Activated T-helper 1 cell treated with anti-CD3 and anti-CD28 coated beads, Interleukin-12 subunit alpha, Interleukin-12 subunit beta, Interleukin-2, Interleukin-4 antibody, amounts not matched to agents 30 ng/mL and 10 ng/mL and 1 ng/mL, durations not matched to agents 14 hours and 24 hours and 36 hours (primary cell): ENCODE data around the gene HIP1. TPM values are rescaled to one million over a fixed set of nuclear protein-coding genes. Genes with fewer than 3 reads are reported as not detected.
A peak's percentile ranks its signal among the peaks of the same experiment; 100 is the strongest.
"Not testable (repeated sequence)": the region's sequence is repeated elsewhere in the genome, so short reads cannot be mapped to it uniquely, and the experiment has no call there.

ENCODE experiments used
- DNase-seq: peaks from one replicate; pipeline ENCODE4 v3.0.0; 2021; ENCODE audit warnings: low spot score
- H3K27ac Mint-ChIP-seq: one replicate; pipeline ENCODE4 v1.8.0; 2021; ENCODE audit warnings: mild to moderate bottlenecking, mixed read lengths
- H3K27me3 Mint-ChIP-seq: one replicate; pipeline ENCODE4 v1.8.0; 2022; ENCODE audit warnings: mild to moderate bottlenecking, moderate library complexity, mixed read lengths; ENCODE audit not compliant: insufficient read depth
- H3K36me3 Mint-ChIP-seq: one replicate; pipeline ENCODE4 v1.8.0; 2021; ENCODE audit warnings: low read depth, mixed read lengths
- H3K4me1 Mint-ChIP-seq: one replicate; pipeline ENCODE4 v1.8.0; 2021; ENCODE audit warnings: low read depth, mixed read lengths
- H3K4me3 Mint-ChIP-seq: one replicate; pipeline ENCODE4 v1.8.0; 2021; ENCODE audit warnings: mild to moderate bottlenecking, moderate library complexity, mixed read lengths
- H3K9me3 Mint-ChIP-seq: one replicate; pipeline ENCODE4 v1.8.0; 2021; ENCODE audit warnings: mixed read lengths
- intact Hi-C: fragments of 100-400 bp; cut with micrococcal nuclease; formaldehyde crosslinking; loops from one replicate; pipeline ENCODE4 v1.15.1; 2024
- total RNA-seq: library from RNA; stranded (reverse); gene quantifications from 2 replicates; pipeline ENCODE4 v1.2.3, GENCODE V29; 2022

The HIP1 gene
- total RNA-seq, 1 donor from 2014 or later, result 2.3 TPM

DNA sequence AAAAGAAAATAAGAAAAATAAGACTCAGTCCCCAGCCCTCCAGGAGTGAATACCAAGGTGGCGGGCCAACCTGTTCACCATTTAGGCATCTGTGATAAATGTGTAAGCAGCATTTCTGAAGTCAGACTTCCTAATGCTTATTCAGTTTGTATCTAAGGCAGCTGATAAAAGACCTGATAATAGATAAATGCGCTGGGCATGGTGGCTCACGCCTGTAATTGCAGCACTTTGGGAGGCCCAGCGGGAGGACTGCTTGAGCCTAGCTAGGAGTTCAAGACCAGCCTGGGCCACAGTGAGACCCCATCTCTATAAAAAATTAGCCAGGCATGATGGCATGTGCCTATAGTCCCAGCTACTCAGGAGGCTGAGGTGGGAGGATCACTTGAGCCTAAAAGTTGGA lies 143.0 kb downstream of the HIP1 start:
- intact Hi-C loops, result loop anchor here (2.0 to 5.0 kb wide), 2 partner anchors 182 to 247 kb away; no protein-coding TSS in a partner anchor
- peaks cover 16% of the 10 kb centered on the region for H3K4me1 Mint-ChIP-seq
- H3K9me3 Mint-ChIP-seq, result no peaks in the 10 kb centered on the region
- DNase-seq, result no peak
- no peaks in the 10 kb centered on the region for H3K36me3 Mint-ChIP-seq
- H3K27me3 Mint-ChIP-seq, result peaks cover 1% of the 10 kb centered on the region
- H3K27ac Mint-ChIP-seq, result no peak overlapping the region
- no peak overlapping the region for H3K4me3 Mint-ChIP-seq

DNA sequence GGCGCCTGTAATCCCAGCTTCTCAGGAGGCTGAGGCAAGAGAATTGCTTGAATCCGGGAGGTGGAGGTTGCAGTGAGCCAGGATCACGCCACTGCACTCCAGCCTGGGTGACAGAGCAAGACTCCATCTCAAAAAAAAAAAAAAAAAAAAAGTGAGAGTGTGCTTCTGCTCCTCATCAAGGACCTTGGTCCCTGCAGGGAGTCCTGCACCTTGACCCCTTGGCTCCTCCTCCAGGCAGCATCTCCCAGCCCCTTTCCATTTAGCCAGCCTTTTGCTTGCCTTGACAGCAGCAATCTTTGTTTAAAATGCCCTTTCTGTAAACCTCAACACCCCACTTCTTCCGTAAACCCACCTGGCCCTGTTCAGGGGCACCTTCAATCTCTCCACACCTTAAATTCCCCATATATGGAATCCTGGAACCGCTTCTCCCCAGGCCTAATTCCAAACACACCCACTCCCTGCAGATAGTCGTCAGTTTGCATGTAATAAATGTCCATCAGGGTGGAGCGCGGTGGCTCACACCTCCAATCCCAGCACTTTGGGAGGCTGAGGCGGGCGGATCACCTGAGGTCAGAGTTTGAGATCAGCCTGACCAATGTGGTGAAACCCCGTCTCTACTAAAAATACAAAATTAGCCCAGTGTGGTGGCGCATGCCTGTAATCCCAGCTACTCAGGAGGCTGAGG lies 145.1 kb downstream of the HIP1 start:
- intact Hi-C loops, result loop anchor here (2.0 to 5.0 kb wide), 2 partner anchors 249 to 1856 kb away; partner anchors contain the start of gene ABHD11
- not testable (repeated sequence) for H3K27me3 Mint-ChIP-seq, H3K27ac Mint-ChIP-seq, H3K36me3 Mint-ChIP-seq, H3K9me3 Mint-ChIP-seq, DNase-seq, H3K4me3 Mint-ChIP-seq
- H3K4me1 Mint-ChIP-seq, result peaks cover 16% of the 10 kb centered on the region

DNA sequence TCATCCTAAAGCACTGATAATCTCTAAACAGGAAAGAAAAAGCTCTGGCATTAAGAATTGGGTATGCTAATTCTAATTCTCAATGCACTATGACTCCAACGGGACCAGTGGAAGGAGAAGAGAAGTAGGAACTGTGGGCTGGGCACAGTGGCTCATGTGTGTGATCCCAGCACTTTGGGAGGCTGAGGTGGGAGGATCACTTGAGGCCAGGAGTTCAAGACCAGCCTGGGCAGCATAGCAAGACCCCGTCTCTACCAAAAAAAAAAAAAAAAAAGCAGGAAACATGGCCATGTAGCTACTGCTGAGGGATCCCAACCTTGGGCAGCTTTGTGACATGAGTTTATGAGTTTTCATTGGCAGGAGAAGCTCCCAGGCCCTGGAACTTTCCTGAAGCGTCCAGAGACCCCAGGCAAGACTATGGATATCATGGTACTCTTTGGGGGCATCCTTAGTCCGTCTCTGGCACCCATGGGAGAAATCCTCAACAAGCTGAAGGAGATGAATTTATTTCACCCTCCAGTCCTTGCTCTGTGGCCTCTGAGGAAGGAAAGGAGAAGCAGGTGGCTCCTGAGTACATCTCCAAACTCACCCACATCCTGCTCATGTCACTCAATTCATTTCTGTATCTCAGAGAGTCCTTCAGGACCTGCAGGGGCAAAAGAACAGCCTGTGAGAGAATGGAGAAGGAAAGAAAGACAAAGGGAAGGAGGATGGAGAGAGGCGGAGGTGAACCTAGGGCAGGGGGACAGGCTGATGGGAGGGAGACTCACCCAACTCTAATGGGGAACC lies 147.1 kb downstream of the HIP1 start:
- H3K27me3 Mint-ChIP-seq, result no peaks in the 10 kb centered on the region
- H3K36me3 Mint-ChIP-seq, result no peaks in the 10 kb centered on the region
- no peaks in the 10 kb centered on the region for H3K9me3 Mint-ChIP-seq
- H3K27ac Mint-ChIP-seq, result peak overlapping the region; percentile 58
- H3K4me3 Mint-ChIP-seq, result no peak overlapping the region
- DNase-seq, result no peak
- intact Hi-C loops, result loop anchor here (5.0 kb wide), 1 partner anchor 1854 kb away; the partner anchor contains the start of gene ABHD11
- peaks cover 11% of the 10 kb centered on the region for H3K4me1 Mint-ChIP-seq

DNA sequence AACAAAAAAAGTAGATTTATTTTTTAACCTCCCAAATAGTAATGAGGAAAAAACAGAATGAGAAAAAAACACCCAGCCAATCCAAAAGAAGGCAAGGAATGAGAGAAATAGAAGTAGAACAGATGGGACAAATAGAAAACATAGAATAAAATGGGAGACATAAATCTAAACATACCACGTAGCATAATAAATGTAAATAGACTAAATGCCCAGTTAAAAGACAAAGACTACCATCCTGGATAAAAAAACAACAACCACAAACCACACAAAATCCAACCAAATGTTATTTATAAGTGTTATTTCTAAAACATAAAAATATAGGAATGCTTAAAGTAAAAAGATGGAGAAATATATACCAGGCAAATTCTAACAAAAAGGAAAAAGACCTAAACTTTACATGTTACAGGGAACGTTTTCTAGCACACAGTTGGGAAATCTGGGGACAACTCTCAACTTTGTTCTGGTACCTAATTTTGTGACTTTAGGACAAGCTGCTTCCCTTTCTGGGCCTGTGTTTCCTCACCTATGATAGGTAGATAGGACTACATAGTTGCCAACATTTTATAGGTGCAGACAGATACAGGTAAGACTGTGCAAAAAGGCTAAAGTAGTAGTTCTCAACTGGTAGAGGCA lies 148.3 kb downstream of the HIP1 start:
- Mint-ChIP-seq H3K4me3 (no peak overlapping the region), H3K27ac (no peak overlapping the region), H3K4me1 (peaks cover 10% of the 10 kb centered on the region), H3K36me3 (no peaks in the 10 kb centered on the region), H3K27me3 (no peaks in the 10 kb centered on the region), H3K9me3 (no peaks in the 10 kb centered on the region)
- intact Hi-C loops, result loop anchor here (5.0 kb wide), 1 partner anchor 1853 kb away; the partner anchor contains the start of gene ABHD11
- DNase-seq, result no peak

DNA sequence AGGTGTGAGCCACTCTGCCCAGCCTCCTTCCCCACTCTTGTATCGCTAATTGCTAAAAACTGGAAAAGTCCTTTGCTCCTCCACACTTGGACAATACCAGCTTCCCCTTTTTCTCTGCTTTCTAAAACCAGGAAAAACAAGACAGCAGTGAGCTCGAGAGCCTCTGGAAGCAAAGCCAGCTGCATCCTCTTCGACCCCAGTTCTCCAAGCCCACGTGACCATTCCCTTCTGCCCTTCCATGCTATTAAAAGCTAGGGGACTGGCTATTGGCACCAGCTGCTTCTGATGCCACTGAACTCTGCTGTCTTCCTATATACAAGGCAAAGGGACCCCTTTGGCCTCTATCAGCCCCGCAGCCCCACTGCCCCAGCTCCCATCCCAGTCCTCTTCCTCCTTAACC lies 154.4 kb downstream of the HIP1 start:
- DNase-seq, result no peak
- intact Hi-C loops, result no loop called here
- no peak overlapping the region for H3K27ac Mint-ChIP-seq
- H3K4me1 Mint-ChIP-seq, result no peaks in the 10 kb centered on the region
- H3K27me3 Mint-ChIP-seq, result no peaks in the 10 kb centered on the region
- H3K36me3 Mint-ChIP-seq, result no peaks in the 10 kb centered on the region
- H3K9me3 Mint-ChIP-seq, result no peaks in the 10 kb centered on the region
- no peak overlapping the region for H3K4me3 Mint-ChIP-seq

DNA sequence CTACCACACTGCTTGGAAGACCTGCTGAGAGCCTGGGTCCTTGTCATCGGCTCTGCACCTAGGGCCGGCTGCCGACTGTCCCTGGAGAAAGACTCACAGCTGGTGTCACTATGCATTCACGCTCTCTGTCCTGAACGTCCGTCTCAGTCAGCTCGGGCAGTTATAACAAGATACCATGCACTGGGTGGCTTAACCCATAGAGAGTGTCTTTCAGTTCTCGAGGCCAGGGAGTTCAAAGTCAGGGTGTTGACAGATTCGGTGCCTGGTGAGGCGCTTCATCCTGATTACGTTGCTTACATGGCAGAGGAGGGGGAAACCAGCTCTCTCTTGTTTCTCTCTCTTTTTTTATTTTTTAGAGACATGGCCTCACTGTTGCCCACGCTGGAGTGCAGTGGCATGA lies 155.5 kb downstream of the HIP1 start:
- H3K27me3 Mint-ChIP-seq, result no peaks in the 10 kb centered on the region
- intact Hi-C loops, result no loop called here
- no peaks in the 10 kb centered on the region for H3K36me3 Mint-ChIP-seq

DNA sequence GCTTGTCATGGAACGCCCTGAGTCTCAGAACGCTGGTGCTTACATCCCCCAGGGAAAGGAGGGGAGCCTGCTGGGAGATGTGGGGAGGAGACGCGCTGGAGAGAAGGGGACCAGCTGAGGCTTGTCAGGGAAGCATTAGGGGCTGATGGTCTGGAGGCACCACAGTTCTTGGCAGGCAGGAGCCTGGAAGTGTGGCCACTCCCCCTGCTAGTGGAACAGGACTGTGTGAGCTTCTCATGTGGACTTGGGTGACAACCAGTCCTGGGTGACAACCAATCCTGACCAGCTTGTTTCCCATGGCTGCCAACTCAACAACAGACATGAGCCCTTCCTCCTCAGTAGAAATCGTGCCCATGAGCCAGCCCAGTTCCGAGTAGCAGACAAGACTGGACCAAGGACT lies 158.8 kb downstream of the HIP1 start:
- no peaks in the 10 kb centered on the region for H3K4me1 Mint-ChIP-seq
- no peak overlapping the region for H3K4me3 Mint-ChIP-seq
- H3K36me3 Mint-ChIP-seq, result no peaks in the 10 kb centered on the region
- DNase-seq, result no peak
- no peaks in the 10 kb centered on the region for H3K9me3 Mint-ChIP-seq
- no peaks in the 10 kb centered on the region for H3K27me3 Mint-ChIP-seq
- intact Hi-C loops, result no loop called here
- no peak overlapping the region for H3K27ac Mint-ChIP-seq

More for the DNA sequence above, 155.5 kb downstream of the HIP1 start:
- Mint-ChIP-seq H3K4me3 (no peak overlapping the region), H3K9me3 (no peaks in the 10 kb centered on the region), H3K27ac (no peak overlapping the region), H3K4me1 (no peaks in the 10 kb centered on the region)
- no peak for DNase-seq

DNA sequence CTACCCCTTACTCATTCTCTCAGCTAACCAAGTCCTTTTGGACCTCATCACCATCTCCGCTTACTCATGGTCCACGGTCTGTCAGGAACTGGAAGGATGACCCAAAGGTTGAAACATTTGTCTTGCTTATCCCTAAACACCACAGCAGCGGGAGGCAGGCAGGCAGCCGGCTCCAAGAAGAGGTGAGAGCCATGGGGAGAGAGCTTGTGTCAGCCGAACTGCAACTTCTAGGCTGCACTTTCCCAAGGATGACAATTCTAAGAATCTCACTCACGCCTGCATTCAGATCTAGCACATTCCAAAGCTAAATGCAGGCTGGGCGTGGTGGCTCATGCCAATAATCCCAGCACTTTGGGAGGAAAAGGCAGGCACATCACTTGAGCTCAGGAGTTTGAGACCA lies 160.7 kb downstream of the HIP1 start:
- Mint-ChIP-seq H3K4me1 (no peaks in the 10 kb centered on the region), H3K9me3 (no peaks in the 10 kb centered on the region), H3K4me3 (no peak overlapping the region), H3K27ac (no peak overlapping the region), H3K36me3 (no peaks in the 10 kb centered on the region), H3K27me3 (peaks cover 2% of the 10 kb centered on the region)
- intact Hi-C loops, result no loop called here
- no peak for DNase-seq

DNA sequence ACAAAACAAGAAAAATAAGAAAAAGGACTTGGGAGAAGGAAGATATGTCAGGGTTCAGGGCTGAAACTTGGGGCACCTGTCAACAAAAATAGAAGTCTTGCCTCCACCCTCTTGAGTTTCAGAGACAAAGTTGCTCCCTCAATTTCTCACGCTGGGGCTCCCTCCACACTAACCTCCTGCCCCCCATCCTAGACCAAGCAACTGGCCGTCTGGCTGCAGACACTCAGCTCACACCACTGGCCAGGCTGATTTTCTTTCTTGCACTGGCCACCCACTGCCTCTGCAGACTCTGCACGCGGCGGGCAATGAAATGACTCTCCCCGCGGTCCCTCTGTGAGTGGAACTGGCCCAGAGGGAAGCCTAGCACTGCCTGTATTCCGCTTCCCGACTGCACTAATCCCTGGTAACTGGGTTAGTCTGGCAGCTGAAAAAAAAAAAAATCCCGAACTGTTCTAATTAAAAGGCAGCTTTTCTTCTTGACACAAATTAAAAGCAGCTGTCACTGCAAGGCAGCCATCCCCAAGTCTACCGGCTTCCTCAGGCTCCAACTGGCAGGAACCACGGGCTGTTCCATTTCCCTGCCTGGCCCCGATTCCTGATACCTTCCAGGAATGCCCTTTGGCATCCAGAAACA lies 163.1 kb downstream of the HIP1 start:
- H3K4me1 Mint-ChIP-seq, result no peaks in the 10 kb centered on the region
- no peak for DNase-seq
- no peak overlapping the region for H3K27ac Mint-ChIP-seq
- H3K4me3 Mint-ChIP-seq, result no peak overlapping the region
- no peaks in the 10 kb centered on the region for H3K36me3 Mint-ChIP-seq
- peaks cover 2% of the 10 kb centered on the region for H3K27me3 Mint-ChIP-seq
- intact Hi-C loops, result no loop called here
- H3K9me3 Mint-ChIP-seq, result no peaks in the 10 kb centered on the region

DNA sequence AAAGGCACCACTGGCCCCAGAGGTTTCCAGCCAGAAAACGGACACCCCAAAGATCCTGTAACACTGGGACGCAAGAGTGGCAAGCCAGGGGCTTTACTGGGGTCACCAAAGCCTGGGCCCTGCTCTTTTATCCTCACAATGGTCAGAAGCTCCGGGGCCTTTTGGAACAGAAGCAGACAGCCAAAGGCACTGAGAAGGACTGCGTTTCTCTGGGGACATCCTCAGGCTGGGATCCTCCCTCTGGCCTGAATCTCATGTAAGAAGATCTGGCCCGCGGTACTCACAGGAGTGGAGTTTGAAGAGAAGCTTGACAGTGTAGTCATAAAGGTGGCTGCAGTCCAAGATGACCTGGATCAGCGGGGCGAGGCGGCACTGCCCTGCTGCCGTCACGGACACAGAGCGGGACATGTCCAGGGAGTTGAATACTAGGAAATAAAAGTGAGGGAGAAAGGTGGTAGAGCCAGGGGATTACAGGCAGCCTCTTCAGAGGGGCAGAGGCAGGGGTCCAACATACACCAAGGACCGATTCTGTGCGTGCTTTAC lies 165.2 kb downstream of the HIP1 start:
- H3K27ac Mint-ChIP-seq, result no peak overlapping the region
- H3K9me3 Mint-ChIP-seq, result no peaks in the 10 kb centered on the region
- no peaks in the 10 kb centered on the region for H3K4me1 Mint-ChIP-seq
- intact Hi-C loops, result no loop called here
- H3K4me3 Mint-ChIP-seq, result no peak overlapping the region
- no peak for DNase-seq
- H3K36me3 Mint-ChIP-seq, result no peaks in the 10 kb centered on the region
- H3K27me3 Mint-ChIP-seq, result peaks cover 2% of the 10 kb centered on the region

DNA sequence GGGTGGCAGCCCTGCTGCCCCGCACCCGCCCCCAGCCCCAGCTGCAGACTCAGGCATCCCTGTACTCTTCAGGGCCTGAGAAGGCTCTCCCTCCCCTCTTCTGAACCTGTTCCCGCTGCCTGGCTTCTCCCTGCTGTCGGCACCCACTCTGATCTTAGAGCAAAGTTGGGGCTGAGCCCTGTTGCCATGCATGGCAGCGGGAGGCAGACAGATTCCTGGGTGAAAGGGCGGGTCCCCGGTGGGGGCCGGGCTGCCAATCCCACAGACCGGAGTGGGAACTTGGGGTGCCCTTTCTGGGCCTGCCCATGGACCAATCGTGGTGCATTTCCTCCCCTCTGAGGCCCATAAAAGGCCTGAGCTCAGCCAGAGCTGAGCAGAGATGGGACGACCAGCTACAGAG lies 165.9 kb downstream of the HIP1 start:
- H3K4me1 Mint-ChIP-seq, result no peaks in the 10 kb centered on the region
- no peaks in the 10 kb centered on the region for H3K9me3 Mint-ChIP-seq

DNA sequence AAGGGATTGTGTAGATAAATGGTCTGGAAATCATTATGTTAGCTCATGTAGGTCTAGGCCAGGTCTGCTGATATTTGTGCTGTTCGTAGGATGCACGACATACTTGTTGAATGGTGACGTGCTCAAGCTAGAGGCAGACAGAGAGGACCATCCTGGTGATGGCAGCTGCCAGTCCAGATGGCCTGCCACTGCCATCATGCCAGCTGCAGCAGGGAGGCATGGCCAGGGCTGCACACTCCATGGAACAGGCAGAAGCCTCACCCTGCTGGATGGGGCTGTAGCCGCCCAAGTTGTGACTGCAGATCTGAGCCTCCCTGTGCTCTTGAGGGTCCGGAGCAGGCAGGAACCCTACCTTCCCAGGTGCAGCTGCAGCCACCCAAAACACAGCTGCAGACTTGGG lies 166.3 kb downstream of the HIP1 start:
- H3K36me3 Mint-ChIP-seq, result no peaks in the 10 kb centered on the region
- H3K4me3 Mint-ChIP-seq, result no peak overlapping the region

More for the DNA sequence above, 165.9 kb downstream of the HIP1 start:
- no peak overlapping the region for H3K27ac Mint-ChIP-seq
- H3K36me3 Mint-ChIP-seq, result no peaks in the 10 kb centered on the region
- intact Hi-C loops, result no loop called here
- DNase-seq, result no peak
- peaks cover 2% of the 10 kb centered on the region for H3K27me3 Mint-ChIP-seq
- no peak overlapping the region for H3K4me3 Mint-ChIP-seq

More for the DNA sequence above, 166.3 kb downstream of the HIP1 start:
- no peak for DNase-seq
- Mint-ChIP-seq H3K27ac (no peak overlapping the region), H3K4me1 (no peaks in the 10 kb centered on the region), H3K9me3 (no peaks in the 10 kb centered on the region), H3K27me3 (peaks cover 2% of the 10 kb centered on the region)
- intact Hi-C loops, result no loop called here
